ENCODE measurements around the gene XPO1. TPM values are rescaled to one million over a fixed set of nuclear protein-coding genes. Genes with fewer than 3 reads are reported as not detected.
"Not testable (repeated sequence)": the region's sequence is repeated elsewhere in the genome, so short reads cannot be mapped to it uniquely, and the experiment has no call there.

The XPO1 gene
- polyA plus RNA-seq, 1 donor from 2014 or later, result 494 TPM

- Histone ChIP-seq H3F3A (ENCODE audit: insufficient read depth, low read length, poor library complexity, severe bottlenecking) (no peaks in the 10 kb centered on the region), H2AFZ (ENCODE audit: low read depth, low read length) (no peak overlapping the region), H3K27me3 (ENCODE audit: insufficient read depth, low read depth, low read length) (no peaks in the 10 kb centered on the region), H3K79me2 (replicated peaks; ENCODE audit: insufficient read depth, low read length) (peaks cover 73% of the 10 kb centered on the region), H3K9me2 (ENCODE audit: insufficient read depth, low read length) (no peaks in the 10 kb centered on the region), H3K4me2 (ENCODE audit: low read length) (no peak overlapping the region), H3K9me3 (ENCODE audit: low read length) (peaks cover 3% of the 10 kb centered on the region), H4K20me1 (ENCODE audit: insufficient read depth) (no peaks in the 10 kb centered on the region), H3K36me3 (ENCODE audit: insufficient read depth, low read length) (no peaks in the 10 kb centered on the region), H3K4me3 (ENCODE audit: low read length) (no peak overlapping the region), H3K27ac (ENCODE audit: low read length) (no peak overlapping the region), H3K9ac (ENCODE audit: low read length) (no peak overlapping the region)
- TF ChIP-seq POLR2AphosphoS5 (IDR thresholded peaks at IDR 0.05), result no peak
Measured at GRCh38 chr2:61456070-61456745, 81.9 kb downstream of the XPO1 start.

- not testable (repeated sequence) for H3F3A ChIP-seq (ENCODE audit: insufficient read depth, low read length, poor library complexity, severe bottlenecking); H3K9me2 ChIP-seq (ENCODE audit: insufficient read depth, low read length); H3K36me3 ChIP-seq (ENCODE audit: insufficient read depth, low read length); H3K4me3 ChIP-seq (ENCODE audit: low read length); H3K4me2 ChIP-seq (ENCODE audit: low read length); H3K9me3 ChIP-seq (ENCODE audit: low read length); H2AFZ ChIP-seq (ENCODE audit: low read depth, low read length); H4K20me1 ChIP-seq (ENCODE audit: insufficient read depth); H3K9ac ChIP-seq (ENCODE audit: low read length); H3K27me3 ChIP-seq (ENCODE audit: insufficient read depth, low read depth, low read length); H3K27ac ChIP-seq (ENCODE audit: low read length)
- peaks cover 71% of the 10 kb centered on the region for H3K79me2 ChIP-seq (replicated peaks; ENCODE audit: insufficient read depth, low read length)
Measured at GRCh38 chr2:61454972-61455371, 83.2 kb downstream of the XPO1 start.

GRCh38 chr2:61454383-61454782 lies 83.8 kb downstream of the XPO1 start:
- no peak overlapping the region for H3K4me3 ChIP-seq (ENCODE audit: low read length)
- H2AFZ ChIP-seq (ENCODE audit: low read depth, low read length), result no peak overlapping the region
- H3K9me3 ChIP-seq (ENCODE audit: low read length), result peaks cover 4% of the 10 kb centered on the region
- H3K79me2 ChIP-seq (replicated peaks; ENCODE audit: insufficient read depth, low read length), result peaks cover 69% of the 10 kb centered on the region
- TF ChIP-seq EZH2 (IDR thresholded peaks at IDR 0.05; ENCODE audit: borderline replicate concordance, insufficient read depth, low read length, poor library complexity, severe bottlenecking), result no peak
- TF ChIP-seq MXI1 (conservative IDR thresholded peaks at IDR 0.05; ENCODE audit: poor library complexity, severe bottlenecking), result no peak
- TF ChIP-seq RAD21 (conservative IDR thresholded peaks at IDR 0.05), result no peak
- no peak for TF ChIP-seq TAF1 (IDR thresholded peaks at IDR 0.05; ENCODE audit: low read depth)
- no peak for TF ChIP-seq CTCF (IDR thresholded peaks at IDR 0.05; ENCODE audit: poor library complexity, severe bottlenecking)
- no peak for TF ChIP-seq SMC3 (conservative IDR thresholded peaks at IDR 0.05; ENCODE audit: poor library complexity)
- no peak overlapping the region for H3K27ac ChIP-seq (ENCODE audit: low read length)
- H3K36me3 ChIP-seq (ENCODE audit: insufficient read depth, low read length), result no peaks in the 10 kb centered on the region
- H3K9ac ChIP-seq (ENCODE audit: low read length), result no peak overlapping the region
- H3F3A ChIP-seq (ENCODE audit: insufficient read depth, low read length, poor library complexity, severe bottlenecking), result no peaks in the 10 kb centered on the region
- H4K20me1 ChIP-seq (ENCODE audit: insufficient read depth), result no peaks in the 10 kb centered on the region
- no peaks in the 10 kb centered on the region for H3K9me2 ChIP-seq (ENCODE audit: insufficient read depth, low read length)
- no peak overlapping the region for H3K4me2 ChIP-seq (ENCODE audit: low read length)
- no peaks in the 10 kb centered on the region for H3K27me3 ChIP-seq (ENCODE audit: insufficient read depth, low read depth, low read length)

- Histone ChIP-seq H3K4me2 (ENCODE audit: low read length) (no peak overlapping the region), H3K9ac (ENCODE audit: low read length) (no peak overlapping the region), H3K27me3 (ENCODE audit: insufficient read depth, low read depth, low read length) (no peaks in the 10 kb centered on the region), H2AFZ (ENCODE audit: low read depth, low read length) (no peak overlapping the region), H3F3A (ENCODE audit: insufficient read depth, low read length, poor library complexity, severe bottlenecking) (no peaks in the 10 kb centered on the region), H3K79me2 (replicated peaks; ENCODE audit: insufficient read depth, low read length) (peaks cover 69% of the 10 kb centered on the region), H3K9me2 (ENCODE audit: insufficient read depth, low read length) (no peaks in the 10 kb centered on the region), H3K4me3 (ENCODE audit: low read length) (no peak overlapping the region), H3K9me3 (ENCODE audit: low read length) (peaks cover 4% of the 10 kb centered on the region), H4K20me1 (ENCODE audit: insufficient read depth) (no peaks in the 10 kb centered on the region), H3K36me3 (ENCODE audit: insufficient read depth, low read length) (no peaks in the 10 kb centered on the region), H3K27ac (ENCODE audit: low read length) (no peak overlapping the region)
- TF ChIP-seq CTCF (IDR thresholded peaks at IDR 0.05; ENCODE audit: poor library complexity, severe bottlenecking) (no peak), EP300 (conservative IDR thresholded peaks at IDR 0.05; ENCODE audit: poor library complexity, severe bottlenecking) (no peak), POLR2AphosphoS5 (IDR thresholded peaks at IDR 0.05) (no peak), MXI1 (conservative IDR thresholded peaks at IDR 0.05; ENCODE audit: poor library complexity, severe bottlenecking) (no peak), EZH2 (IDR thresholded peaks at IDR 0.05; ENCODE audit: borderline replicate concordance, insufficient read depth, low read length, poor library complexity, severe bottlenecking) (no peak), TAF1 (IDR thresholded peaks at IDR 0.05; ENCODE audit: low read depth) (no peak), SMC3 (conservative IDR thresholded peaks at IDR 0.05; ENCODE audit: poor library complexity) (no peak), RAD21 (conservative IDR thresholded peaks at IDR 0.05) (no peak), REST (IDR thresholded peaks at IDR 0.05; ENCODE audit: borderline replicate concordance) (no peak)
Measured at GRCh38 chr2:61452392-61452791, 85.8 kb downstream of the XPO1 start.

All from neural cell (in vitro differentiated cells).